Activated CD8-positive, alpha-beta memory T cell treated with anti-CD3 and anti-CD28 coated beads for 48 hours (primary cell): ENCODE data around the gene GAS2L2.

Experiments
- DNase-seq, 3 experiments: peaks; one replicate each; pipeline ENCODE4 v3.0.0-alpha.2; 2020; ENCODE audit warnings: low read depth in 2 of 3, low spot score in 2 of 3

GAS2L2 gene

GRCh38 chr17:35701491-35701890, 51.5 kb downstream of the GAS2L2 start:
- DNase-seq: no peak

- no peak for DNase-seq
Measured at GRCh38 chr17:35700150-35700549, 52.9 kb downstream of the GAS2L2 start.

- no peak for DNase-seq
Measured at GRCh38 chr17:35698800-35699199, 54.2 kb downstream of the GAS2L2 start.

GRCh38 chr17:35695613-35696012, 57.4 kb downstream of the GAS2L2 start:
- no peak for DNase-seq

GRCh38 chr17:35694906-35695305, 58.1 kb downstream of the GAS2L2 start:
- DNase-seq: no peak
